ENCODE results near the gene ARHGEF4.
"Not testable (repeated sequence)": the region's sequence is repeated elsewhere in the genome, so short reads cannot be mapped to it uniquely, and the experiment has no call there.

ARHGEF4 gene

DNA sequence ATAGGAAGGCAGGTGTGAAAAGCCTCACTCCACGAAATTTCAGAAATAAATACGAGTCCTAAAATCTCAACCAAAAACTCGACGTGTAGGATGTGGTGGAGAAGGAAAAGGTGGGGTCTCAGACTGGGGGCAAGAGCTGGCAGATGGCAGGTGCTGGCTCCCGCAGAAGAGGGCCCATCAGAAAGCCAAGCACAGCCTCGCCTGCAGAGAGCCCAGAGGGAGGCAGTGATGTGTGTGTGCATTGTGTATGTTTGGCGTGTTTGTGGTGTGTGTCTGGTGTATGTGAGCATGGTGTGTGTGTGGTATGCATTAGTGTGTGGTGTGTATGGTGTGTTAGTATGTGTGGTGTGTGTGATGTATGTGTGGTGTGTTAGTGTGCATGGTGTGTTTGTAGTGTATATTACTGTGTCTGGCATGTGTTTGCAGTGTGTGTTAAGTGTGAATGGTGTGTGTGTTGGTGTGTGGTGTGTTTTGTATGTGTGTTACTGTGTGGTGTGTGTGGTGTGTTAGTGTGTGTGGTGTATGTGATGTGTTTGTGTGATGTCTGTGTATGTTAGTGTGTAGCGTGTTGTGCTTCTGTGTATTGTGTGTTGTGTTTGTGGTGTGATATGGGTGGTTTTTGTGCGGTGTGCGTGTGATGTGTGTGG is 140.0 kb downstream of the ARHGEF4 start:
- no peak for DNase-seq (ENCODE audit: low read depth)

DNA sequence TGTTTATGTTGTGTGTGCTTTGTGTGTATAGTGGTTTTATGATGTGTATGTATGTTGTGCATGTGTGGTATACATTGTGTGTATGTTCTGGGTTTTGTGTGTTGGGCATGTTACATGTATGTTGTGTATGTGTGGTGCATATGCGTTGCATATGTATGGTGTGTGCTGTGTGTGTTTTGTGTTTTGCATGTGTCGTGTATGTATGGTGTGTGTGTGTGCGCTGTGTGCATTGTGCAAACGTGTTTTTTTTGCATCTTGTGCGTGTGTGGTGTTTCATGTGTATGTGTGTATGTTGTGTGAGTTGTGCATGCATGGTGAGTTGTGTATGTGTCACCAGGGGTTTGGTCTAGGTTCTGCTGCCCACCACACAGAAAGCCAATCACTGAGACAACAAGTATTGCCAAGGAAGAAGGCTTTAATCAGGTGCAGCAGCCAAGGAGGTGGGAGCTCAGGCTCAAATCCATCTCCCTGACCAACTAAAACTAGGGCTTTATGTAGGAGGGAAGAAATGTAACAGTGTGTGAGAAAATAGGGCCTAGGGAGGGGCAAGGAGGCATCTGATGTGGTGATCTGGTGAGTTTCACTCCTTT is 140.8 kb downstream of the ARHGEF4 start:
- DNase-seq (ENCODE audit: low read depth) = no peak

DNA sequence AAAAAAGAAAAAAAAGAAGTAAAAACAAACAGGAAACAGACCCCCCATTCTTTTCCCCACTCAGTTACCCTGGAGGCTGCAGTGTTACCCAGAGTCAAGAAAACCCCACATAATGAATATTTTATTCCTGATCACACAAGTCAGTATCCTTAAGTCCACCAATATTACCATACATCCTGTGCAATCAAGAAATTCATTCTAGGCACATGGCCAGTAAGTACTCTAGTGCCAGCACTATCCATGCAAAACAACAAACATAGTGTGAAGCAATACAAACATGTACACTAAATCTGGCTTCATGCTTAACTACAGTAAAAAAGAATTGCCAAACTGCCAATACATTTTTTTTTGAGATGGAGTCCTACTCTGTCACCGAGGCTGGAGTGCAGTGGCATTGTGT is 145.0 kb downstream of the ARHGEF4 start:
- DNase-seq (ENCODE audit: low read depth) = no peak

DNA sequence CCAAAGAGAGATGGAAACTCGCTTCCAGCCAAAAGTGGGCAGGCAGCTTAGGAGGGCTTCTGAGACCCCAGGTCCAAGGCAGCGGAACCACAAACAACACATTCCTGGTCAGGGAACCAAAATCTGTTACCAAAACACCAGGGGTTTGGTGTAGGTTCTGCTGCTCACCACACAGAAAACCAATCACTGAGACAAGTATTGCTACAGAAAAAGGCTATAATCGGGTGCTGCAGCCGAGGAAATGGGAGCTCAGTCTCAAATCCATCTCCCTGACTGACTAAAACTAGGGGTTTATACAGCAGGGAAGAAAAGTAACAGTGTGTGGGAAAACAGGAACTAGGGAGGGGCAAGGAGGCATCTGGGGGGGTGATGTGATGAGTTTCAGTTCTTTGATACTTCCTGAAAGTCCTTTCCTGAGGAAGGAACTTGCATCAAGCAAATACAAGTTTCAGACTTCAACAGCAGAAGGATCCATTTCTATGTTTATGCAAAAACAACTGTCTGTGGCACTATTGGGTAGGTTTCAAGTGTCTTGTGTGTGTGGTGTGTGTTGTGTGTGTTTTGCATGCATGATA is 148.6 kb downstream of the ARHGEF4 start:
- DNase-seq (ENCODE audit: low read depth) = no peak

DNA sequence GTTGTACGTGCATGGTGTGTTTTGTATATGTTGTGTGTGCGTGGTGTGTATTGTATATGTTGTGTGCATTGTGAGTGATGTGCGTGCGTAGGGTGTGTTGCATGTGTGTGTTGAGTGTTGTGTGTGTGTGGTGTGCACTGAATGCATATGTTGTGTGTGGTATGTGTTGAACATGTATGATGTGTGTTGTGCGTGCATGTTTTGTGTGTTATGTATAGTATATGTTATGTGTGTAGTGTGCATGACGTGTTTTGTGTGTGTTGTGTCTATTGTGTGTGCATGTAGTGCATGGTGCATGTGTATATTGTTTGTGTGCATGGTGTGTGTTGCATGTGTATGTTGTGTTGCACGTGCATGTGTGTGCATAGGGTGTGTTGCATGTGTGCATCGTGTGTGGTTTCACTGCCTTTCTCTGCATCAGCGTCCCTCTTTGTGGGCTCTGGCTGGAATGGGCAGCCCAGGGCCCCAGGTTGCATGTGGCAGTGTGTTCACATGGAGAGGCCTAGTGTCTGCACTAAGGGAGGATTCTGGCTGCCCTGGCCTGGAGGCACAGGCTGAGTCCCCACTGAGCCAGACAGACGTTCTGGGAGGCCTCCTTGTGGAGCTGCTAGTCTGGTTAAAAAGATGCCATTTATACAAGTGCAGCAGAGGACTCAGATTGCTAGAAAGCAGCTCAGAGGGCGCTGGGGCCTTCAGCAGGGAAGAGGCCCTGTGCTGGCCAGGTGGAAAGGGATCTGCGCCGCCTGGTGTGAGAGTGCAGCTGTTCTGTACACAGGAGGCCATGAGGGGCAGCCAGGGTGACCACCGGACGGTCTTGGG is 149.3 kb downstream of the ARHGEF4 start:
- no peak for DNase-seq (ENCODE audit: low read depth)

DNA sequence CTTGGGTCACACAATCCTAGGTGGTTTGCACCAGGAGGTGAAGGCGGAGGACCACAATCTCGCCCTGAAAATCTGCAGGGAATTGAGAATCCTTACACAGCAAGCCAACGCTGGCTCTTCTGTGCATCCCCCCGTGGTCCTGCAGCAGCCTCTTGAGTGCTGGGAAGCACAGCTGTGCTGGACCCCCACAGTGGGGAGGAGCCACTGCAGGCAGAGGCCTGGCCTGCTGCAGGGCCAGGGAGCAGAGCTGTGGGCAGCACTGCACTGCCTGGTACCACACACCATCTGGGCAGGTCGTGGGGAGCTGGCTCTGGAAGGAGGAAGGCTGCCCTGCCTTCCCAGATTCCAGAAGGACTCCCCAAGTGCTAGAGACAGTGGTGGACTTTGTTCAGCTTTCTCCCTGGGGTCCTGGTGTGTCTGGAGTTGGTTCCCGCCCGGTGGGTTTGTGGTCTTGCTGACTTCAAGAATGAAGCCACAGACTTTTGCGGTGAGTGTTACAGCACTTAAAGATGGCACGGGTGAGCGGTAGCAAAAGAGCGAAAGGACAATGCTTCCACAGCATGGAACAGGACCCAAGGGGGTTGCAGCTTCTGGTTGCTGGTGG is 150.3 kb downstream of the ARHGEF4 start:
- DNase-seq (ENCODE audit: low read depth) = no peak

DNA sequence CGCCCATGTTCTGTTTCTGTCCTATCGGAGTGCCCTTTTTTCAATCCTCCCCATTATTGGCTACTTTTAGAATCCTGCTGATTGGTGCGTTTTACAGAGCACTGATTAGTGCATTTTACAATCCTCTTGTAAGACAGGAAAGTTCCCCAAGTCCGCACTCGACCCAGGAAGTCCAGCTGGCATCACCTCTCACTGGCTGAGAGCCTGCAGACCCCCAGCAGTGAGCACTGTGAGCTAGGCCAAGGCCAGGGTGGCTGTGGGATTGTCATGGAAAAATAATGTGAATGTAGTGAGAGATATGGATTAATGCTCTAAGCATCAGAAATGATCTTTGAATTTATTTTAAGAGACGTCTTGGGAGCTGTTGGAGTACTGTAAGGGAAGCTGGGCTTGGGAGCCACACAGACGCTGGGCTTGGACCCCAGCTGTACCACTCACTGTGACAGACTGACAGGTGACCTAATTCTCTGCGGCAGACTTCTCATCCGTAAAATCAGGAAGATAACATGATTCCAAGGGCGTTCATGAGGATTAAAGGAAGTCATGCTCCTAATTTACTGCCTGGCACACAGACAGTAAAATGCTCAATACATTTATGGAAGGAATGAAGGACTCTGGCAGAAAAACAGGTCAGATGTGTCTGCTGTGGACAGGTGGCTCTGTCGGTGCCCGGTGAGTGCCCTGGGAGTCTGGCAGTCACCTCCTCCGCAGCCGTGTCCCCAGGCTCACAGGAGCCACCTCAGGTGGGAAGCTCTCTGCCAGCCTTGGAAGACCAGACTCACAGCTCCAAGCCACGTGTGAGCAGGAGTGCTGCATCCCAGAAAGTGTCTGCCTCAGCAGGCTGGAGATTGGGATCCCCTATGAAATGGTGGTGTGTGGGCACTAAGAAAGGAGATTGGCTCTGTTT is 151.1 kb downstream of the ARHGEF4 start:
- no peak for DNase-seq (ENCODE audit: low read depth)

DNA sequence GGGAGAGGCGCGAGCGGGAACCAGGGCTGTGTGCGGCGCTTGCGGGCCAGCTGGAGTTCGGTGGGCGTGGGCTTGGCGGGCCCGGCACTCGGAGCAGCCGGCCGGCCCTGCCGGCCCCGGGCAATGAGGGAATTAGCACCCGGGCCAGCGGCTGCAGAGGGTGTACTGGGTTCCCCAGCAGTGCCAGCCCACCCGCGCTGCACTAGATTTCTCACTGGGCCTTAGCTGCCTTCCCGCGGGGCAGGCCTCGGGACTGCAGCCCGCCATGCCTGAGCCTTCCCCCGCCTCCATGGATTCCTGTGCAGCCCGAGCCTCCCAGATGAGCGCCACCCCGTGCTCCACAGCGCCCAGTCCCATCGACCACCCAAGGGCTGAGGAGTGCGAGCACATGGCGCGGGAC is 154.7 kb downstream of the ARHGEF4 start:
- DNase-seq (ENCODE audit: low read depth) = not testable (repeated sequence)

DNA sequence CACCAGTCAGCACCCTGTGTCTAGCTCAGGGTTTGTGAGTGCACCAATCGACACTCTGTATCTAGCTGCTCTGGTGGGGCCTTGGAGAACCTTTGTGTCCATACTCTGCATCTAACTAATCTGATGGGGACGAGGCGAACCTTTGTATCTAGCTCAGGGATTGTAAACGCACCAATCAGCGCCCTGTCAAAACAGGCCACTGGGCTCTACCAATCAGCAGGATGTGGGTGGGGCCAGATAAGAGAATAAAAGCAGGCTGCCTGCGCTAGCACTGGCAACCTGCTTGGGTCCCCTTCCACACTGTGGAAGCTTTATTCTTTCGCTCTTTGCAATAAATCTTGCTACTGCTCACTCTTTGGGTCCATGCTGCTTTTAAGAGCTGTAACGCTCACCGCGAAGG is 155.3 kb downstream of the ARHGEF4 start:
- not testable (repeated sequence) for DNase-seq (ENCODE audit: low read depth)

DNA sequence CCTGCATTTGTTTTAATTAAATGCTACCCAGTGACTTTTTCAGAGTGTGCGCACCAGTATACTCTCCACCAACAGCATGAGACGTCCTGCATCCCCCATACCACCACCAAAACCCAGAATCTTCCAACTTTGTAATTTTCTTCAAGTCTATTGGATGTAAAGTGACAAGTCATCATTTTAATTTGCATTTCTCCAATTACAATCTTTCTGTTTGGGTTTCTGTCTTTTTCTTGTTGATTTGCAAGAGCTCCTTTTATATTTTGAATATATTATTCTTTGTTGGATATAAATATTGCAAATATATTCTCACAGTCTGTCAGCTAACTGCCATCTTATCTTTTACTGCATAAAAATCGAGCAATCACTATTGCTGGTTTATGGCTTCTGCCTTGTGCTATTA is 160.0 kb downstream of the ARHGEF4 start:
- no peak for DNase-seq (ENCODE audit: low read depth)

DNA sequence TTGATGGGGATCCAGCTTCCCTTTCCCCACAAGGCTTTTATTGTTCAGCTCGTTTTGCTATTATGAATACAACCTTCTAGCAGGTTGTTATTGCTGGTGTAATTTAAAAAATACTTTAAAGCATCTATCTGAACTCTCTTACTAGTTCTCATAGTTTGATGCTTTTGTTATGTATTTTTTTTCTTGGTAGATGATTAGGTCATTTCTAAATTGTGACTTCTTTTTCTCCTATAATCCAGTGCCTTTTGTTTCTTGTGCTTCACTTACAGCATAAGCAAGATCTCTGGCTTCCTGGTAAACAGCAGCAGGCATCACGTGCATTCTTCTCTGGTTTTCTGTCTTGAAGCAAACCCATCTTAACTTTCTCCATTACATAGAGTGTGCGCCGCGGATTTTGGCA is 160.5 kb downstream of the ARHGEF4 start:
- DNase-seq (ENCODE audit: low read depth) = no peak

DNA sequence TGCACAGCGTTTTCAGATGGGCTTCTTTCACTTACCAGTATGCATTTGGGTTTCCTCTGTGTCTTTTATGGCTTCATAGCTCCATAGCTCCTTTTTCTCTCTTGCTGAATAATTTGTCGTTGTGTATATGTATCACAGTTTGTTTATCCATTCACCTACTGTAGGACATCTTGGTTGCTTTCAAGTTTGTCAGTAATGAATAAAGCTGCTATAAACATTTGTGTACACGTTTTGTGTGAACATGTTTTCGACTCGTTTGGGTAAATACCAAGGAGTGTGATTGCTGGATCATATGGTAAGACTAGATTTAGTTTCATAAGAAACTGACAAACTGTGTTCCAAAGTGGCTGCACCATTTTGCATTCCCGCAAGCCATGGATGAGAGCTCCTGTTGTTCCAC is 161.8 kb downstream of the ARHGEF4 start:
- DNase-seq (ENCODE audit: low read depth) = no peak

DNA sequence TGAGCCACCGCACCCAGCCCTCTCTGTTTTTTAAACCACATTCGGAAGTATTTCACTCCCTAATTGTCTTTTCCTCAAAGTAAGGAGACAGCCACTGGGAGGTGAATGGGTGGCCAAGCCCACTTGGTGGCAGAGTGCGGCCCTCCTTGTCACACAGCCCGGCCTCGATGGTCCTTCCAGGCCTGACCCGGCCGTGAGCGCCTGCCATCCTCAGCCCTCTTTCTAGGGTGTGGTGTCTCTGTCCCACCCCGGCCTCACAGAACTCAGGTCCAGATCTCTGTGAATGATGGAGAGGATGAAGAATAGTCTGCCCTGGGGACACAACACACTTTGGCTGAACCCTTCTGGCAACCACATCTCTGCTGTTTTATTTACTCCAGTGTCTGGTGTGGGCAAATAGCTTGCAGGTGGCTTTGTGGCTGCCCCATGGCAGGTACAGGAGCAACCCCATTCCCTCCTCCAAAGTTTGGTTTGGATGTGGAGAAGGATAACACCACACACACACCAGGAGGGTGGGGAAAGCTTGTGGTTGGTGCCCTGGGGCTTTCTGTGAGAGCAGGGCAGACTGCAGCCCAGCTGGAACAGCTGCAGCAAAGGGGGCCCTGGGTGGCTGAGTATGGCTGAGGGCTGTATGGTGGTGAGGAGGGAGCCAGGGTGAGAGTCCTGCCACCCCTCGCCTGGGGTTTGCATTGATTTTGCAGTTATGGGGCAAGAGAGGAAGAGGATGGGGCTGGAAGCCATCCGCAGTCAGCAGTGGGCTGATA is 167.9 kb downstream of the ARHGEF4 start:
- DNase-seq (ENCODE audit: low read depth) = no peak

DNA sequence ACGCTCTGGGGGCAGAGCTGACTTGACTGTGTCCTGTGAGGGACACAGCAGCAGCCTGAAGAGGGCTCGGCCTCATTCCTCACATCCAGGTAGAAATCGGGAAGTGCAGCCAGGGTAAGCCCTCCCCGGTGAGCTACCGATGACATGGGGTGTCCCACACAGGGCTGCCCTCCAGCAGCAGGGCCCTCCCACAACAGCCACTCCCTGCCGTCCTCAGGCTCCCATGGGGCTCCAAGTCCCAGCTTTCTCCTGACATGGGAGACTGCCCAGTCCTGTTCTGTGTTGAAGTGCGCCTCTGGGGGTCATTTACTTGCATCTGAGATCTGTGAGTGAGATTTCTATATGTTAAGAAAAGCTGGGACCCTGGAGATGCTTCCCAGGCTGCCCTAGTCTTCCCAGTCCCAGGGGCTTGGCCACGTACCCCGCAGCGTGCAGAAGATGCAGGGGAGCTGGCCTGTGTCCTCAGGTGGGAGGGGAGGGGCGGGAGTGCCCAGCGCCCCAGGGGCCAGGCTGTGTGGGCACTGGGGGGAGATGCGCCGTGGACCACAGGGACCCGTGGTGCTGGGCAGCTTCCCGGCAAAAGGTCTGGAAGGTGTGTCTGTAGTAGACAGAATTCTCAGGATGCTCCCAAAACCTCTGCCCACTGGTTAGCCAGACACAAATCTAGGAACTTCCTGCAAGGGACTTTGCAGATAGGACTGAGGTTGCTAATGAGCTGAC is 168.7 kb downstream of the ARHGEF4 start:
- DNase-seq (ENCODE audit: low read depth) = no peak

DNA sequence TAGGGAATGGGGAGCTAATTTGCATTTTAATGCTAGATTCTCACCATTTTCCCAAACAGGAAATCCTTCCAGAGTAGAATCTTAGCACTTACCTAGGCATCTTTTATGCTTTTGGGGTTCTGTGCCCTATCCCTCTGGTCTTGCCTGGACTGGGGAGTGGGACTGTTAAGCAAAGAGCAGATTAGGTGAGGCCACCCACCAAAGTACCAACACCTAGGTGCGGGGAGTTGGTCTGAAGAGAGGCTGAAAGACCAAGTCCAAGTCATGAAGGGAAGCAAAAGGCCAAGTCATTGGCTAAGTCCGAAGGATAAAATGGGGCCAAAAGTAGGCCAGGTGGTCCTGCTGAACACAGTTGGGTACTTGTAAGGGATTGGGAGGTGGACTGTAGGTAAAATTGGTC is 169.8 kb downstream of the ARHGEF4 start:
- no peak for DNase-seq (ENCODE audit: low read depth)

DNA sequence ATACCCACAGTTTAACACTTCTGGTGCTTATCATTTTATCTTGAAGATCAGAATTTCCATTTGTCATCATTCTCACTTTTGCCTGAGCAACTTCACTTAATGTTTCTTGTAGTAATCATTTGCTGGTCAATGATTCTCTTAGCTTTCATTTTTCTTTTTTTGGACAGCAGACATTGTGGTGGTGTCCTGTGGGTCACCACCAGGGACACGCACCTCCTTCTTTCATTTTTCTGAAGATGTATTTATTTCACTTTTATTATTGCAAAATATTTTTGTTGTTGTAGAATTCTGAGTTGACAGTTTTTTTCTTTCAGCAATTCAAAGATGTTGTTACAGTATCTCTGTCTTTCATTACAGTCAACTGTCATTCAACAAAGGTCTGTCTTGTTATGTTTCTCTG is 172.3 kb downstream of the ARHGEF4 start:
- no peak for DNase-seq (ENCODE audit: low read depth)

DNA sequence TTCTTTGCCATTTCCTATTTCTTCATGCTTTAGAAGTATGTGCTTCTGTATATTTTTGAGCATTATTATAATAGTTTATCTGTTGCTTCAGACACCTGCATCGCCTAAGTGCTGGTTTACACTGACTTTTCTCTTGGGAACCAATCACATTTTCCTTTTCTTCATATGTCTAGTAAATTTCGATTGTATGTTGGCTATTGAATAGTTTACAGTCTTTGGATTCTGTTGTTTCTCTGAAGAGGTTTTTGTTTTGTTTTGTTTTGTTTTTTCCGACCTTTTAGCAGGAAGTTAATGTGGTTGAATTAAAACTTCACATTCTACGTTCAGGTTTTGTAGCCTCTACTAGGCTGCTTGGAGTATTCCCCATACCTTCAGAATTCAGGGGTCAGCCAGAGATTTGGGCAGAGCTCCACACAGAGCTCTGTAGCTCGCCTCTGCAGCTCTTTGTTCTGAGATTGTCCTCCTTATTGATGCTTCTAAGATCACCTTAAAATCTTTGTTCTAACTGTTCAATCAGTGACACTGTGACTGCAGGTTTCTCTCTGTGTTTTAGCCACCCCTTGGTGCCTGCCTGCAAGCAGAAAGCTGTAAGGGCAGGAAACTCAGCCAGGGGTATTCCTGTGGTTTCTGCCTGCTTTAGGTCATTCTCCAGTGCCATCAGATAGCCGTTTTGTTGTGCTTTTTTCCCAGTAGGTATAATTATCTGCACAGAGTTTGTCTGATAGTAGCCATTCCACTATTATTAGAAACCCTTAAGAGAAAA is 173.2 kb downstream of the ARHGEF4 start:
- DNase-seq (ENCODE audit: low read depth) = no peak

DNA sequence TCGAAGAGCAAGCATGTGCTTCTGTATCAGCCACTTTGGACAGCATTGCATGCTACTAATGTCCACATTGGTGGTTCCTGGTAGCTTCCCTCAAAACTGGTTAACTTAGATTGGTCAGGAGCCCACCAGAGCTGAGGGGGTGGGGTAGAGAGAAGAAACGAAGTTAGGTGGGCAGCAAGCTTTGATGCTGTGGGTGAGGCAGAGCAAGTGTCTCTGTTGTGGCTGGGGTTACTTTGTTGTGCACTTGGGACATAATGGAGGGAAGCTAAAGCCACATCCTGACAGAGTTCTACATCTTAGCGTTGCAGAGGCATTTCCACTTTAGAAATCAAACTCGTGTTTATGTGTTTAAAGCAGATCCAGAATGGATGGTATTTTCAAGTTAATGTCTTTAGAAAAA is 173.9 kb downstream of the ARHGEF4 start:
- no peak for DNase-seq (ENCODE audit: low read depth)

DNA sequence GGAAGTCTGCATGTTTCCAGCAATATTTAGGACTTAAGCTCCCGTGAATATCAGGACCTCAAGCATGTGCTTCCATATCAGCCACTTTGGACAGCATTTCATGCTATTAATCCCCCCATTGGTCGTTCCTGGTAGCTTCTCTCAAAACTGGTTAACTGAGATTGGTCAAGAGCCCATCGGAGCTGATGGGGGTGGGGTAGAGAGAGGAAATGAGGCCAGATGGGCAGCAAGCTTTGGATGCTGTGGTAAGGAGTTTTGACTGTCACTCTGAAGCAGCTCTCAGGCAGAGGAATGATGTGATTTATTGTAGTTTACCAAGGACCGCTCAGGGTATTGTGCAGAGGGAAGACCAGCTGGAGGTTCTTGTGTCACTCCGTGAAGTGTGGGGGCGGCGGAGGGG is 174.8 kb downstream of the ARHGEF4 start:
- DNase-seq (ENCODE audit: low read depth) = no peak
